ENCODE results near the gene MANF. TPM values are rescaled to one million over a fixed set of nuclear protein-coding genes. Genes with fewer than 3 reads are reported as not detected.
A peak's percentile ranks its signal among the peaks of the same experiment; 100 is the strongest.

MANF gene
- total and polyA plus RNA-seq, 12 donors = 16.1 to 306 (median 43.1) TPM

GRCh38 chr3:51388286-51389029, 3.4 kb downstream of the MANF start:
- Histone ChIP-seq H3K4me1 (replicated peaks in 1 of 2) (peaks cover 23 to 59% of the 10 kb centered on the region in 2 donors), H3K36me3 (replicated peaks in 1 of 2) (peaks cover 0 to 30% of the 10 kb centered on the region in 2 donors)
- DNase-seq = peak in 1 of 7 donors; percentile 48

GRCh38 chr3:51389423-51390183, 4.5 kb downstream of the MANF start:
- Histone ChIP-seq H3K27me3 (no peaks in the 10 kb centered on the region), H3K36me3 (replicated peaks in 1 of 2) (peaks cover 0 to 42% of the 10 kb centered on the region in 2 donors), H3K27ac (no peak overlapping the region), H3K9me3 (replicated peaks in 1 of 3) (no peaks in the 10 kb centered on the region), H3K4me3 (no peak overlapping the region), H3K4me1 (replicated peaks in 1 of 2) (peaks cover 14 to 62% of the 10 kb centered on the region in 2 donors)
- peak in 6 of 7 donors; percentile 45 to 73 (median 72) for DNase-seq
- intact Hi-C loops (cut with DNase I) = loop anchor here (5.0 to 10.0 kb wide), 4 partner anchors 43 to 295 kb away; partner anchors contain the start of gene TEX264 (in 1 of the 2)
- TF ChIP-seq CTCF (IDR thresholded peaks at IDR 0.05) = peak; percentile 59 to 72 (median 64)
- no peak for TF ChIP-seq POLR2A (IDR thresholded peaks at IDR 0.05)
- 43 to 57% (median 49%) methylated on average over 6 of the region's 6 CpGs for WGBS, 4 donors

More at GRCh38 chr3:51388286-51389029, 3.4 kb downstream of the MANF start:
- H3K9me3 ChIP-seq (replicated peaks in 1 of 3) = no peaks in the 10 kb centered on the region
- H3K27ac ChIP-seq = no peak overlapping the region
- WGBS, 4 donors = 70 to 80% (median 73%) methylated on average over 5 to 6 of the region's 6 CpGs
- no peak overlapping the region for H3K4me3 ChIP-seq
- TF ChIP-seq CTCF (IDR thresholded peaks at IDR 0.05) = no peak
- no peak for TF ChIP-seq POLR2A (IDR thresholded peaks at IDR 0.05)
- intact Hi-C loops (cut with DNase I) = loop anchor here in 1 of 2 donors (5.0 to 10.0 kb wide), 2 partner anchors 44 to 296 kb away; no protein-coding TSS in a partner anchor
- H3K27me3 ChIP-seq = no peaks in the 10 kb centered on the region

GRCh38 chr3:51390246-51391074, 5.4 kb downstream of the MANF start:
- peak overlapping the region in 1 of 4 donors; percentile 99 for H3K4me3 ChIP-seq
- TF ChIP-seq CTCF (IDR thresholded peaks at IDR 0.05) (peak in 2 of 6 experiments; percentile 64 to 81), POLR2A (IDR thresholded peaks at IDR 0.05) (no peak)
- 38 to 67% (median 40%) methylated on average over 13 to 29 of the region's 29 CpGs for WGBS, 4 donors
- H3K27me3 ChIP-seq = no peaks in the 10 kb centered on the region
- H3K36me3 ChIP-seq (replicated peaks in 1 of 2) = peaks cover 0 to 49% of the 10 kb centered on the region in 2 donors
- DNase-seq = peak in 1 of 7 donors; percentile 61
- no peaks in the 10 kb centered on the region for H3K9me3 ChIP-seq (replicated peaks in 1 of 3)
- intact Hi-C loops (cut with DNase I) = loop anchor here in 1 of 2 donors (10.0 kb wide), 2 partner anchors 104 to 284 kb away; partner anchors contain the start of gene TEX264
- peak overlapping the region in 4 of 5 donors; percentile 50 to 97 (median 74) for H3K27ac ChIP-seq
- H3K4me1 ChIP-seq (replicated peaks in 1 of 2) = peaks cover 14 to 70% of the 10 kb centered on the region in 2 donors

Measured in adrenal gland (tissue), 12 donors.